Measurements from ENCODE around the gene BDP1.
"Not testable (repeated sequence)": the region's sequence is repeated elsewhere in the genome, so short reads cannot be mapped to it uniquely, and the experiment has no call there.

Gene BDP1

GRCh38 chr5:71563161-71563560 lies 107.7 kb downstream of the BDP1 start:
- DNase-seq (ENCODE audit: low read depth, low spot score) = no peak
- H3K27ac ChIP-seq = no peak overlapping the region

- no peak for DNase-seq (ENCODE audit: low read depth, low spot score)
- no peak overlapping the region for H3K27ac ChIP-seq
These were observed 109.4 kb downstream of the BDP1 start for GRCh38 chr5:71564895-71565294.

GRCh38 chr5:71569748-71570509 lies 114.5 kb downstream of the BDP1 start:
- no peak overlapping the region for H3K27ac ChIP-seq
- DNase-seq (ENCODE audit: low read depth, low spot score) = no peak

- not testable (repeated sequence) for H3K27ac ChIP-seq; DNase-seq (ENCODE audit: low read depth, low spot score)
These were observed 116.4 kb downstream of the BDP1 start for GRCh38 chr5:71571811-71572210.

DNA sequence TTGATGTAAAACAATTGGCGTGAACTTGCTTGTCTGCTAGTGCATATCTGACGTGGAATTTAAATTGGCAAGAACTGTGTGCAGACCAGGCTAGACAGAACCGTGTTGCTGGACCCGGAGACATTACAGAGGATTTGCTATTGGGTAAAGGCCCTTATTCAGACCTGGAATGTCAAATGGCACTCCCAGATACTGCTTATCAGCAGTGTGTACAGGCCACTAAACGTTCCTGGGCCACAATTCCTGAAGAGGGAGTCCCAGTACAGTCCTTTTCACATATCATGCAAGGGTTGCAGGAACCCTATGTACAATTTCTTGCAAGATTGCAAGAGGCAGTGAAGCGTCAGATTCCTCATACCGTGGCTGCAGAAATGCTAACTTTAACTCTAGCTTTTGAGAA lies 118.1 kb downstream of the BDP1 start:
- no peak for DNase-seq (ENCODE audit: low read depth, low spot score)

GRCh38 chr5:71575588-71575987 lies 120.1 kb downstream of the BDP1 start:
- not testable (repeated sequence) for DNase-seq (ENCODE audit: low read depth, low spot score); H3K27ac ChIP-seq

More for the DNA sequence above, 118.1 kb downstream of the BDP1 start:
- no peak overlapping the region for H3K27ac ChIP-seq

DNA sequence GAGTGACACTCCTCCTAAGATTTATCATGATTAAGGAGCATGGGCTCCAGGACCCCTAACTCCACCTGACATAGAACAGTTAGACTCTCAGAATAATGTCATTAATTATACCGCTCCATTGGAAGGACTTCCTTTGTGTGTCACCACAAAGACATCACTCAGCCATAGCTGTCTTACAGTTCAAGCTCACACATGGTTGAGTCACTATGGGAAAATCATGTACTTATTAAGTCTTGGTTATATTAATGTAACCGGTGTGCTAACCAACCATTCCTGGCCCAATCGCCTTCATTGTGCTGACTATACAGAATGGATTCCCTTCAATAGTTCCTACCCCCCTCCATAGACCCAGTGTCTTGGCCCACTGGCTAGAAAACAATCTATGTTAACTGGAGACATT lies 120.8 kb downstream of the BDP1 start:
- no peak overlapping the region for H3K27ac ChIP-seq
- no peak for DNase-seq (ENCODE audit: low read depth, low spot score)

DNA sequence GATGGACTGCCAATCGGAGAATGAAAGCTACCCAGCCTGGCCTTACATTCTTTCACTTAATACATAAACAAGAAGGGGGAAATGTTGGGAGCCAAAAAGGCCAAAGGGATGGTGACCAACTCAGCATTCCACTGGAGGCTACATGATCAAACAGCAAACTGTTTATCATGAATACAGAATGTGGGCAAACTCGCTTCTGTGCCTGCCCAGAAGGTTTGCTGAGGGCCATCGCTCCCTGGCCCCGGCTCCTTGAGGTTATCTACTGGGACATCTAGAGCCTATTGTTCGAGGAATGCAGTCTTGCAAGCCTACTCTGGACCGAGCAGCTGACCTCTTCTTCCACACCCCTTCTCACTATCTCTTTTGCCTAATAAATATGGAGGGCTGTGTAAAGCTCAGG lies 122.4 kb downstream of the BDP1 start:
- not testable (repeated sequence) for H3K27ac ChIP-seq; DNase-seq (ENCODE audit: low read depth, low spot score)

DNA sequence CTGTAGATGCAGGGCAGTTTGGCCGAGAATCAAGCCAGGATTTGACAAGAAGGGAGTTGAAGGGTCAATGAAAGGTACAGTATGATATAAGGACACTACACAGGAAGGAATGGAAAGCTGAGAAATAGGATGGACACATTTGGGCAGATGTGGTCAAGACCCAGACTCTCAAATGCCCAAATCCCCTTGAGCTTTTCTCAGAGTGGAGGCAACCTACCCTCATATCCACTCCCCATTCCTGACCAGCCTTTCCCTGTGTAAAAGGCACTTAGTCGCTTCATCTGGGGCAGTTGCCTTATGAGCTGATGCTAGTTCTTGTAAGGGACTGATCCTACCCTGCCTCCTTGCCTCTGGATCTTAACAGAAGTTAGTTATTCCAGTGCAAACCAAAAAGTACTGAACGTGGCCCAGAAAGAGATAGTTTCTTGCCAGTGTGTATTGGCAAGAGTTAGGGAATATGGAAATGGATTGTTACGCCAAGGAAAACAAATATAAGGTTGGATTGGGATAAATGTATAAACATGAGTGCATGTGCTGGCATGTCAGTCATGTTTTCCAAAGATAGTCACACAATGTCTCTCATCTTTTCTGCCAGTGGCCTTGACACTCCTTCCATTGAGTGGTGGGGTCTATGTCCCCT lies 127.6 kb downstream of the BDP1 start:
- H3K27ac ChIP-seq = no peak overlapping the region
- DNase-seq (ENCODE audit: low read depth, low spot score) = no peak

DNA sequence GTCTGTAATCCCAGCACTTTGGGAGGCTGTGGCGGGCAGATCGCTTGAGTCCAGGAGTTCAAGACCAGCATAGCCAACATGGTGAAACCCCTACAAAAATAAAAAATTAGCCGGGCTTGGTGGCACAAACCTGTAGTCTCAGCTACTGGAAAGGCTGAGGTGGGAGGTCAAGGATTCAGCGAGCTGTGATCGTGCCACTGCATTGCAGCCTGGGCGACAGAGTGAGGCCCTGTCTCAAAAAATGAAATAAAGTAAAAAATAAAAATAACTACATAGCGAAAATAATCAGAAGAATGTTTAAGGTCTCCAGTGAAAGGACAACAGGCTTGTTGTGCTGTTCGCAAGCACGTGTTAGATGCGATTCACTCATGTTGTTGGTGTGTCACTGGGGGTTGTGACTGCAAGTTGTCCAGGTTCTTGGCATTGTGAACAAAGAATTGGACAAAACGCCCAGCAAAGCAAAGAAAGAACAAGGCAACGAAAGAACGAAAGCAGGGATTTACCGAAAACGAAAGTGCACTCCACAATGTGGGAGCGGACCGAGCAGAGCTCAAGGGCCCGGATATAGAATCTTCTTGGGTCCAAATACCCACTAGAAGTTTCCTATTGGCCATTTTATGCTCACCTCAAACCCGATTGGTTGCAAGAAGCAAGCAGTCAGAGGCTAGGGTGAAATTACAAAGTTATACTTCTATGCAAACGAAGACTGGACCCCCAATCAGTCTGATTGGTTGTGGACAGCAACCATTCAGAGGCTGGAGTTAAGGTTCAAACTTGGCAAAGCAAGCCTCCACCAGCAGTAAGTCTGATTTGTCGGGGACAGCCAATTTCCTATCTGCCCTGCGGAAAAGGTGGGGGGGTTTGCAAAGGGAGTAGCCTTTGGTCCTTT lies 130.8 kb downstream of the BDP1 start:
- DNase-seq (ENCODE audit: low read depth, low spot score) = no peak

GRCh38 chr5:71586941-71587765 lies 131.7 kb downstream of the BDP1 start, which contains the start of gene MCCC2:
Gene MCCC2 (plus strand): TSS chr5:71587340. CDS start chr5:71587426, 86 bp downstream.
- DNase-seq (ENCODE audit: low read depth, low spot score) = peak; percentile 83
- H3K27ac ChIP-seq = peak within 1 kb of the TSS; percentile 73

More for the DNA sequence above, 130.8 kb downstream of the BDP1 start:
- peak overlapping the region; percentile 73 for H3K27ac ChIP-seq

DNA sequence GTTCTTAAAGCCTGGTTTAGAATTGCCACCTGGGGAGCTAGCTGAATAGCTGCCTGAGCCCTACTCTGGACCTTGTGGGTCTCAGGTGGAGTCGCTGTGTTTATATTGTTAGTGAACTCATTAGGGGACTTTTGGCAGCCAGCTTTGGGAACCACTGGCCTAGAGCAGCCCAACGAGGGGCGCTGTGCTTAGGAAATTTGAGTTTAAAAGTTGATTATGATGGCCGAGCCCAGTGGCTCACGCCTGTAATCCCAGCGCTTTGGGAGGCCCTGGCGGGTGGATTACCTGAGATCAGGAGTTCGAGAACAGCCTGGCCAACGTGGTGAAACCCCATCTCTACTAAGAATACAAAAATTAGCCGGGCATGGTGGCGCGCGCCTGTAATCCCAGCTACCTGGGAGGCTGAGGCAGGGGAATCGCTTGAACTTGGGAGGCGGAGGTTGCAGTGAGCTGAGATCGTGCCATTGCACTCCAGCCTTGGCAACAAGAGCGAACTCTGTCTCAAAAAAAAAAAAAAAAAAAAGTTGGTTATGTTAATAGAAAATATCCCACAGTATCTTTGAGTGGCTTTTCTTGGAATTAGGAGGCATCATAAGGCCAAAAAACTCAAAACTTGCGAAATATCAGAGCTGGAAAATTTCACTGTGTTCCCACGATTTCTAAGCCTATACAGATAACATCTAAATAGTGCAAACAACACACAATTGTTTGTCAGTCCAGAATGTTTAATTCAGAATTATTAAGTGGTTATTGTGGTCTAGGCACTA lies 132.5 kb downstream of the BDP1 start:
- no peak for DNase-seq (ENCODE audit: low read depth, low spot score)
- H3K27ac ChIP-seq = peak overlapping the region; percentile 73

DNA sequence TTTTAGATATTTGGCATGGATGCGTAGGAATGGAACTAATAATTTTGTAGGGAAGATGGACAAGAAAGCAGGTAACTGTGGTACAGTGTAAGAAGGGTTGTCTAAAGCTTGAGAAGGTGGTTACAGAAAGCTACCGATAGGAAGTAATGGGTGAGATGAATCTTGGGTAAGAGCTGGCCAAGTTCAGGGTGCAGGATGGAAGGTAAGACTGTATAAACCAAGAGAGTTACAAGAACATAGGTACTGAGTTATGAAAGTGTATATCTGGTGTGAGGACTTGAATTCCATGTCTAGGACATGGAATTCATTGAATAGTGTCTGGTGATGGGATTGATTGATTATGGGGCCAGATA lies 133.1 kb downstream of the BDP1 start:
- no peak for DNase-seq (ENCODE audit: low read depth, low spot score)
- H3K27ac ChIP-seq = no peak overlapping the region

- H3K27ac ChIP-seq = no peak overlapping the region
- no peak for DNase-seq (ENCODE audit: low read depth, low spot score)
These were observed 134.5 kb downstream of the BDP1 start for GRCh38 chr5:71589903-71590302.

DNA sequence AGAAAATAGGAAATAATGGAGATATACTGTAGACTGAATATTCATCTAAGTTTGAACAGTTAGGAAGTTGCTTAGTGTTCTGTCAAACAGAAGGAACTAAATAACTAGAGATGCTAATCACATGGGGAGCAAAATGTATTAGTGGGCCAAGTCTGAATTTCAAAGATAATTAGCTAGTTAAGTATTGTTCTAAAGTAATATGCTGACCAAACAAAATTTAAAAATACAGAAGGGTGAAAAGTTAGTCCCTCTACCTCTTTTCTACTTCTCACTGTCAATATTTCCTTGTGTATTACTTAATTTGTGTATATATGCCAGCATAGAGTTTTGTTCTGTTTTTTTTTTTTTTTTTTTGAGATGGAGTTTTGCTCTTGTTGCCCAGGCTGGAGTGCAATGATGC lies 135.6 kb downstream of the BDP1 start:
- H3K27ac ChIP-seq = no peak overlapping the region
- no peak for DNase-seq (ENCODE audit: low read depth, low spot score)

- H3K27ac ChIP-seq = no peak overlapping the region
- no peak for DNase-seq (ENCODE audit: low read depth, low spot score)
These were observed 140.7 kb downstream of the BDP1 start for GRCh38 chr5:71596169-71596568.

DNA sequence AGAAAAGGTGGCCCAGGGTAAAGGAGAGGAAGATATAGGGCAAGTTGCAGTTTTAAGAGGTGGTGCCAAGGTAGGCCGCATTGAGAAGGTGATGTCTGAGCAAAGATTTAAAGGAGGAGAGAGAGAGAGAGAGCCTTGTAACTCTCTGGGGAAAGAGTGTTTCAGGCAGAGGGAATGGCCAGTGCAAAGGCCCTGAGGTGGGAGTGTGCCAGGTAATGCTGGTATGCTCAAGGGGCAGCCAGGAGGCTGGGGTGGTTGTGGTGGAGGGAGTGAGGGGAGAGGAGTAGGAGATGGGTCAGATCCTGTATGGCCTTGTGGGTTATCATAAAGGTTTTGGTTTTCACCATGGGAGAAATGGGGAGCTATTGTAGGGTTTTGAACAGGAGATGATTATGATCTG lies 141.6 kb downstream of the BDP1 start:
- no peak for DNase-seq (ENCODE audit: low read depth, low spot score)

DNA sequence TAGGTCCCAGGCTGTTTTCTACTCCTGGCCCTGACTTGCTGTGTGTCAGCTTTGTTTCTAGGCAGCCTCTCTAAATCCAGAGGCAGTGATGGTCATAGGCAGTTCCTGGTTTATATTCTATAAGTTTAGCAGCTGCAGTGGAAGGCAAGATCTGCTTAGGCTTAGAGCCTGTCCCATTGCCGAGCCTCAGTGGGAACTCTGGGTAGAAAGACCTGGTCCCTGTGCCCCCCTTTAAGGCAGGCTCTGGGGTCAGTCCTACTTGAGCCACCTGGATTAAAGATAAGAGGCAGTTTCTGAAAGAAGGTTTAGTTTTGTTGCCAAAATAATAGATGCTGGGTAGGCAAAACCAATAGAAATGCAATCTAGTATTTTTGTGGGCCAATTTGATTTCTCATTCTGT lies 145.3 kb downstream of the BDP1 start:
- peak overlapping the region; percentile 77 for H3K27ac ChIP-seq
- no peak for DNase-seq (ENCODE audit: low read depth, low spot score)

More for the DNA sequence above, 141.6 kb downstream of the BDP1 start:
- no peak overlapping the region for H3K27ac ChIP-seq
